ENCODE results near the gene SLC22A7.
"Not testable (repeated sequence)": the region's sequence is repeated elsewhere in the genome, so short reads cannot be mapped to it uniquely, and the experiment has no call there.

SLC22A7 gene

GRCh38 chr6:43335469-43335868, 37.4 kb downstream of the SLC22A7 start:
- TF ChIP-seq POLR2A (IDR thresholded peaks at IDR 0.05; ENCODE audit: low read depth, low read length) = no peak
- DNase-seq (ENCODE audit: insufficient read length, low spot score) (no peak), FAIRE-seq (no peak)

GRCh38 chr6:43336382-43336781, 38.3 kb downstream of the SLC22A7 start:
- no peak for TF ChIP-seq POLR2A (IDR thresholded peaks at IDR 0.05; ENCODE audit: low read depth, low read length)
- DNase-seq (ENCODE audit: insufficient read length, low spot score) = no peak
- no peak for FAIRE-seq

DNA sequence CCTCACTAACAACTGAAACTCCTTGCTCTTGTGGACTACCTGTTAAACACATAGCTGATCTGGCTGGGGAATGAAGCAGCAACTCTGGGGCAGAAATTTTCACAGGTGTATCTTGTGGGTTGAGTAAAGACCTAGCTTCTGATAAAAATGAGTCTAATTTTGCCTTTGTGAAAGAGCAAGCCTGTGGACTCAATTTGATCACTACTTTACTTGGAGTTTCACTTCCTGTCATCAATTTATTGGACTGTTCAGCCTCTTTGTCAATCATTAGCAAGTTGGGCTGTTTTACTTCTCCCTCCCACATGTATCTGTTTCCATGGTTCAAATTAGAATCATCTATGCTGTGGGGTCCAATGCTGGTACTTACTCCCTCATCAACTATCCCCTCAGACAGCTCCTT, 40.2 kb downstream of the SLC22A7 start:
- no peak for DNase-seq (ENCODE audit: insufficient read length, low spot score)

GRCh38 chr6:43339168-43339567, 41.1 kb downstream of the SLC22A7 start:
- DNase-seq (ENCODE audit: insufficient read length, low spot score) (no peak), FAIRE-seq (no peak)

More for the DNA sequence above, 40.2 kb downstream of the SLC22A7 start:
- no peak for TF ChIP-seq POLR2A (IDR thresholded peaks at IDR 0.05; ENCODE audit: low read depth, low read length)
- FAIRE-seq = no peak

GRCh38 chr6:43346243-43346642, 48.2 kb downstream of the SLC22A7 start:
- FAIRE-seq; DNase-seq (ENCODE audit: insufficient read length, low spot score): not testable (repeated sequence)

More at GRCh38 chr6:43339168-43339567, 41.1 kb downstream of the SLC22A7 start:
- TF ChIP-seq POLR2A (IDR thresholded peaks at IDR 0.05; ENCODE audit: low read depth, low read length) = no peak

GRCh38 chr6:43347021-43347420, 49.0 kb downstream of the SLC22A7 start:
- no peak for TF ChIP-seq POLR2A (IDR thresholded peaks at IDR 0.05; ENCODE audit: low read depth, low read length)
- DNase-seq (ENCODE audit: insufficient read length, low spot score) = no peak
- FAIRE-seq = no peak

GRCh38 chr6:43347444-43347843, 49.4 kb downstream of the SLC22A7 start:
- no peak for TF ChIP-seq POLR2A (IDR thresholded peaks at IDR 0.05; ENCODE audit: low read depth, low read length)
- FAIRE-seq = peak; percentile 6

GRCh38 chr6:43351951-43352350, 53.9 kb downstream of the SLC22A7 start:
- FAIRE-seq; DNase-seq (ENCODE audit: insufficient read length, low spot score): not testable (repeated sequence)

More at GRCh38 chr6:43347444-43347843, 49.4 kb downstream of the SLC22A7 start:
- no peak for DNase-seq (ENCODE audit: insufficient read length, low spot score)
